SH-SY5Y (cell line): ENCODE results near the gene CCS.

Source experiments
- GATA2 ChIP-seq: IDR thresholded peaks from 2 replicates; pipeline ENCODE4 v1.6.1; 2011; ENCODE audit warnings: mild to moderate bottlenecking, low read depth, low read length
- GATA3 ChIP-seq: IDR thresholded peaks from 2 replicates; pipeline ENCODE4 v1.6.1; 2011; ENCODE audit warnings: low read depth, mild to moderate bottlenecking, low read length, moderate library complexity

- TF ChIP-seq GATA2 (no peak), GATA3 (no peak)
Measured at GRCh38 chr11:66563832-66564231, 29.2 kb upstream of the CCS start.
